ENCODE measurements around the gene PAX8.

The PAX8 gene

GRCh38 chr2:113183264-113183663 lies 95.5 kb downstream of the PAX8 start:
- Histone ChIP-seq H3K27ac (no peak overlapping the region), H3K4me3 (ENCODE audit: low read depth, low read length) (no peak overlapping the region), H3K36me3 (replicated peaks) (no peaks in the 10 kb centered on the region), H3K27me3 (replicated peaks) (no peaks in the 10 kb centered on the region)
- TF ChIP-seq, protein P1, sequence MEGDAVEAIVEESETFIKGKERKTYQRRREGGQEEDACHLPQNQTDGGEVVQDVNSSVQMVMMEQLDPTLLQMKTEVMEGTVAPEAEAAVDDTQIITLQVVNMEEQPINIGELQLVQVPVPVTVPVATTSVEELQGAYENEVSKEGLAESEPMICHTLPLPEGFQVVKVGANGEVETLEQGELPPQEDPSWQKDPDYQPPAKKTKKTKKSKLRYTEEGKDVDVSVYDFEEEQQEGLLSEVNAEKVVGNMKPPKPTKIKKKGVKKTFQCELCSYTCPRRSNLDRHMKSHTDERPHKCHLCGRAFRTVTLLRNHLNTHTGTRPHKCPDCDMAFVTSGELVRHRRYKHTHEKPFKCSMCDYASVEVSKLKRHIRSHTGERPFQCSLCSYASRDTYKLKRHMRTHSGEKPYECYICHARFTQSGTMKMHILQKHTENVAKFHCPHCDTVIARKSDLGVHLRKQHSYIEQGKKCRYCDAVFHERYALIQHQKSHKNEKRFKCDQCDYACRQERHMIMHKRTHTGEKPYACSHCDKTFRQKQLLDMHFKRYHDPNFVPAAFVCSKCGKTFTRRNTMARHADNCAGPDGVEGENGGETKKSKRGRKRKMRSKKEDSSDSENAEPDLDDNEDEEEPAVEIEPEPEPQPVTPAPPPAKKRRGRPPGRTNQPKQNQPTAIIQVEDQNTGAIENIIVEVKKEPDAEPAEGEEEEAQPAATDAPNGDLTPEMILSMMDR (IDR thresholded peaks at IDR 0.05; ENCODE audit: low read depth, low read length, missing control alignments) = no peak
- in situ Hi-C loops (cut with HindIII; ENCODE audit: low pct_ligation_motif_present, low sequenced_read_pairs) = no loop called here
- DNase-seq = no peak

- Histone ChIP-seq H3K36me3 (replicated peaks) (no peaks in the 10 kb centered on the region), H3K27me3 (replicated peaks) (no peaks in the 10 kb centered on the region), H3K4me3 (ENCODE audit: low read depth, low read length) (no peak overlapping the region), H3K27ac (no peak overlapping the region)
- in situ Hi-C loops (cut with HindIII; ENCODE audit: low pct_ligation_motif_present, low sequenced_read_pairs) = no loop called here
- DNase-seq = no peak
- TF ChIP-seq, protein P1 (IDR thresholded peaks at IDR 0.05; ENCODE audit: low read depth, low read length, missing control alignments) = no peak
Measured at GRCh38 chr2:113182471-113183260, 96.1 kb downstream of the PAX8 start.

- no peaks in the 10 kb centered on the region for H3K36me3 ChIP-seq (replicated peaks)
- no peak overlapping the region for H3K27ac ChIP-seq
- no peak for DNase-seq
- H3K4me3 ChIP-seq (ENCODE audit: low read depth, low read length) = no peak overlapping the region
- in situ Hi-C loops (cut with HindIII; ENCODE audit: low pct_ligation_motif_present, low sequenced_read_pairs) = no loop called here
- H3K27me3 ChIP-seq (replicated peaks) = no peaks in the 10 kb centered on the region
- TF ChIP-seq, protein P1 (IDR thresholded peaks at IDR 0.05; ENCODE audit: low read depth, low read length, missing control alignments) = no peak
Measured at GRCh38 chr2:113181258-113182051, 97.3 kb downstream of the PAX8 start.

DNA sequence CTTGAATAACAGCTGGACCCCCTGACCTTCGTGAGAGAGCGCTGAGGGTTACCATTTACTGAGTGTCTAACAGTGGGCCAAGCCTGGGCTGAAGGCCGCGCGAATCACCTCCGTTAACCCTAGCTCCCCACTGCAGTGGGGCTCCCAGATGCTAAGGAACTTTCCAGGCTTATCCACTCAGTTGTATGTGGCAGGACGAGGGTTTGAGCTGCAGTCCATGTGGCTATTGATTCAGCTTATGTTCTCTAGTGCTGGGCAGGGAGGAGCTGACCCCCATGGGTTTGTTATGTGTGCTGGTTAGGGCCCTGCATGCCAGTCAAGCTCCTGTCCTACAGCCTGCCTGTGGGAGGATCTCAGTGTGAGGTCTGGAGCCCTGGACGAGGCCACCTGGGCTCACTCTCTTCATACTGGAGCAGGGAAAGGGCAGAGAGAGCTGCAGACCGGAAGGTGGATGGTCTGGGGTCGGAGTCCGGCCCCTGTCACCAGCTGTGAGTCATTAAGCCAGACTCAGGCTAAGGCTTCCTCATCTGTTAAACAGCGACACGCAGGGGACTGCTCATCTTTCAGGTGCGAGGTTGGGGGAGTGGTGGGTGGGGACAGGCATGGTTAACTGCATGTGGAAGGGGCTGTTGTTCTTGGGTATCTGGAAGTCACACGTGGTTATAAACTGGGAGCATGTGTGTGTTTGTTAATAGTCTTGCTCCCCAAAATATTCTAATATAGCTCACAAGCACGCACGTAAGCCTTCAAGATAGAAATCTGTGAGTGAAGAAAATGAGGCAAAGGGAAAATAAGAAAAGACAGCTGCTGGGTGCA lies 98.4 kb downstream of the PAX8 start:
- no peak overlapping the region for H3K27ac ChIP-seq
- H3K27me3 ChIP-seq (replicated peaks) = no peaks in the 10 kb centered on the region
- no peak overlapping the region for H3K4me3 ChIP-seq (ENCODE audit: low read depth, low read length)
- DNase-seq = no peak
- in situ Hi-C loops (cut with HindIII; ENCODE audit: low pct_ligation_motif_present, low sequenced_read_pairs) = no loop called here
- TF ChIP-seq, protein P1 (IDR thresholded peaks at IDR 0.05; ENCODE audit: low read depth, low read length, missing control alignments) = no peak
- H3K36me3 ChIP-seq (replicated peaks) = no peaks in the 10 kb centered on the region

- H3K27ac ChIP-seq = no peak overlapping the region
- DNase-seq = no peak
- TF ChIP-seq, protein P1 (IDR thresholded peaks at IDR 0.05; ENCODE audit: low read depth, low read length, missing control alignments) = no peak
- in situ Hi-C loops (cut with HindIII; ENCODE audit: low pct_ligation_motif_present, low sequenced_read_pairs) = no loop called here
- no peaks in the 10 kb centered on the region for H3K36me3 ChIP-seq (replicated peaks)
- H3K27me3 ChIP-seq (replicated peaks) = no peaks in the 10 kb centered on the region
- H3K4me3 ChIP-seq (ENCODE audit: low read depth, low read length) = no peak overlapping the region
Measured at GRCh38 chr2:113179446-113180045, 99.2 kb downstream of the PAX8 start.
